Thyroid gland (tissue), 4 donors: ENCODE measurements around the gene CDC42SE2. TPM values are rescaled to one million over a fixed set of nuclear protein-coding genes. Genes with fewer than 3 reads are reported as not detected.

ENCODE experiments used
- DNase-seq, 2 donors: peaks; one replicate each; pipeline ENCODE4 v3.0.0-alpha.2; 2019
- H3K27ac ChIP-seq, 3 donors: fragments of 200-600 bp; sonication (generic); 1 replicate in 2 of 3; 2 replicates in 1 of 3; pipeline ENCODE4 v1.5.1; 2016 to 2019; ENCODE audit warnings: mild to moderate bottlenecking in 1 of 3, moderate library complexity in 1 of 3
- H3K27me3 ChIP-seq: fragments of 200-600 bp; sonication (generic); one replicate; pipeline ENCODE4 v1.5.1; 2019
- H3K36me3 ChIP-seq, 2 donors: fragments of 200-600 bp; sonication (generic); one replicate each; pipeline ENCODE4 v1.5.1; 2016 to 2019
- H3K4me1 ChIP-seq, 2 donors: fragments of 200-600 bp; sonication (generic); one replicate each; pipeline ENCODE4 v1.5.1; 2017 to 2019
- H3K4me3 ChIP-seq, 3 donors: fragments of 200-600 bp; sonication (generic); replicated peaks in 1 of 3; 1 replicate in 2 of 3; 2 replicates in 1 of 3; pipeline ENCODE4 v1.5.1; 2016; ENCODE audit warnings: mild to moderate bottlenecking in 1 of 3
- H3K9me3 ChIP-seq: fragments of 200-600 bp; sonication (generic); one replicate; pipeline ENCODE4 v1.5.1; 2017
- CTCF ChIP-seq, 6 experiments: fragments of 200-600 bp in 3 of 6; fragments of 450-650 bp in 3 of 6; sonication (generic) in 3 of 6; IDR thresholded peaks; one replicate each; pipeline ENCODE4 v1.5.1; 2016 to 2019; ENCODE audit warnings: antibody characterized with exemption in 6 of 6, mild to moderate bottlenecking in 2 of 6, inconsistent platforms in 1 of 6, moderate library complexity in 1 of 6
- POLR2A ChIP-seq, 2 donors: fragments of 450-650 bp; IDR thresholded peaks; one replicate each; pipeline ENCODE4 v1.6.1; 2017; ENCODE audit warnings: antibody characterized with exemption in 2 of 2, mild to moderate bottlenecking in 2 of 2, moderate library complexity in 1 of 2
- WGBS, 2 donors: methylation state at CpG; one replicate each; pipeline ENCODE4 v1.1.5; 2017; 5-methylcytosine and 5-hydroxymethylcytosine counted together
- intact Hi-C: fragments of 100-400 bp; cut with DNase I; formaldehyde crosslinking; loops from one replicate; pipeline ENCODE4 v1.15.1; 2023
- total RNA-seq, 4 donors: library from RNA; depleted of rRNA; stranded (reverse); fragments of >200 nt; gene quantifications; one replicate each; pipeline ENCODE4 v1.2.3, GENCODE V29; 2016

Gene CDC42SE2
- total RNA-seq, 4 donors from 2014 or later = 74.9 to 92.5 (median 83.8) TPM

DNA sequence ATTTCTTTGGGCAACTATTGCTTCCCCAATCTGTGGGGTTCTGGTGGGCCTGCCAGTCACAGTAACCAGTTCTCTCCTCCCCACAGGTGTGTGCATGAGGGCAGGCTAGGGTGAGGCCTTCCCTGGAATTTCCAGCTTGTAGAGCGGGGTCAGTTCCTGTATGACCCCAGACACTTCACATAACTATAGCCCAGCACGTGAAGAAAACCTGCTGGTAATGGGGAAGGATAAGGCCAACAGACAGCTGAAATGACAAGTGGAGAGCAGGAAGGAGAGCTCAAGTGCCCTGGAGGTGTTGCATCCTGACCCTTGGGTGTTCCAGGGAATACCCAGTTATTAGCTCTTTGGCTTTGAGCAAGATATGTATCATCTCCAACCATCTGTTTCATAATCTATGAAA is 142.2 kb downstream of the CDC42SE2 start:
- no peak for DNase-seq
- no peaks in the 10 kb centered on the region for H3K9me3 ChIP-seq
- H3K27ac ChIP-seq = no peak overlapping the region
- no peaks in the 10 kb centered on the region for H3K27me3 ChIP-seq
- no peak for TF ChIP-seq CTCF (IDR thresholded peaks at IDR 0.05)
- no peak for TF ChIP-seq POLR2A (IDR thresholded peaks at IDR 0.05)
- WGBS, 2 donors = 69 to 77% methylated on average over 2 of the region's 2 CpGs
- intact Hi-C loops = no loop called here
- no peaks in the 10 kb centered on the region for H3K36me3 ChIP-seq
- H3K4me3 ChIP-seq = no peak overlapping the region
- no peaks in the 10 kb centered on the region for H3K4me1 ChIP-seq

GRCh38 chr5:131406975-131407638 is 143.3 kb downstream of the CDC42SE2 start:
- H3K36me3 ChIP-seq = no peaks in the 10 kb centered on the region
- H3K27ac ChIP-seq = no peak overlapping the region
- no peaks in the 10 kb centered on the region for H3K27me3 ChIP-seq
- peak in 1 of 2 donors; percentile 13 for DNase-seq
- no peaks in the 10 kb centered on the region for H3K9me3 ChIP-seq
- intact Hi-C loops = no loop called here
- WGBS, 2 donors = 82 to 92% methylated on average over 6 of the region's 6 CpGs
- no peak overlapping the region for H3K4me3 ChIP-seq
- no peaks in the 10 kb centered on the region for H3K4me1 ChIP-seq
- TF ChIP-seq CTCF (IDR thresholded peaks at IDR 0.05) (no peak), POLR2A (IDR thresholded peaks at IDR 0.05) (no peak)

GRCh38 chr5:131413605-131414559 is 150.0 kb downstream of the CDC42SE2 start:
- DNase-seq = no peak
- 86 to 91% methylated on average over 4 of the region's 4 CpGs for WGBS, 2 donors
- no peak overlapping the region for H3K27ac ChIP-seq
- H3K27me3 ChIP-seq = no peaks in the 10 kb centered on the region
- TF ChIP-seq CTCF (IDR thresholded peaks at IDR 0.05) (no peak), POLR2A (IDR thresholded peaks at IDR 0.05) (no peak)
- intact Hi-C loops = loop anchor here (10.0 kb wide), 1 partner anchor 239 kb away; the partner anchor contains the start of gene LYRM7
- no peaks in the 10 kb centered on the region for H3K36me3 ChIP-seq
- H3K4me3 ChIP-seq = no peak overlapping the region
- H3K9me3 ChIP-seq = no peaks in the 10 kb centered on the region
- H3K4me1 ChIP-seq = peaks cover 0 to under 1% of the 10 kb centered on the region in 2 donors

DNA sequence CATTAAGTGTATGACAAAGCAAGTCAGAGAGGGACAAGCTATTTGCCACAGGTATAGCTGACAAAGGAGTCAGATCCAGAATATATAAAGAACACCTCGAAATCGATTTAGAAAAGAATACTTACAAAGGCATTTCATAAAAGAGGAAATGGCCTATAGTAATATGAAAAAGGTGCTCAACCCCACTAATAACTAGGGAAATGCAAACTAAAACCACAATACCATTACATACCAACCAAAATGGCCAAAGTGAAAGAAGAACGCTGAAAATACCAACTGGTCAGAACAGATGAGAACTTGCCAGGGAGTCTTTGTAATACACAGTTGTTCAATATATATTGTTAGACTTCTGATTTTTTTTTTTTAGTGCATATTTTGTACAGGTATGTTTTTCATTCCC is 152.9 kb downstream of the CDC42SE2 start:
- Histone ChIP-seq H3K36me3 (no peaks in the 10 kb centered on the region), H3K27me3 (no peaks in the 10 kb centered on the region), H3K27ac (no peak overlapping the region), H3K9me3 (no peaks in the 10 kb centered on the region), H3K4me1 (peaks cover 3 to 18% of the 10 kb centered on the region in 2 donors), H3K4me3 (no peak overlapping the region)
- intact Hi-C loops = loop anchor here (10.0 kb wide), 1 partner anchor 242 kb away; the partner anchor contains the start of gene LYRM7
- 76 to 81% methylated on average over 3 of the region's 3 CpGs for WGBS, 2 donors
- TF ChIP-seq POLR2A (IDR thresholded peaks at IDR 0.05) = no peak
- no peak for TF ChIP-seq CTCF (IDR thresholded peaks at IDR 0.05)
- DNase-seq = no peak
